GM10266 (cell line): ENCODE measurements around the gene MRPL44.
"Not testable (repeated sequence)": the region's sequence is repeated elsewhere in the genome, so short reads cannot be mapped to it uniquely, and the experiment has no call there.

Experiments
- DNase-seq: peaks from one replicate; pipeline ENCODE4 v3.0.0; 2012; ENCODE audit errors: extremely low spot score
- TF ChIP-seq, protein P1 (sequence below): IDR thresholded peaks from 2 replicates; pipeline ENCODE4 v1.5.1; 2012; ENCODE audit warnings: mild to moderate bottlenecking, low read depth; ENCODE audit not compliant: control insufficient read depth, insufficient read depth; ENCODE audit errors: missing control alignments

The MRPL44 gene

GRCh38 chr2:223996391-223996790, 39.1 kb downstream of the MRPL44 start:
- TF ChIP-seq, protein P1, sequence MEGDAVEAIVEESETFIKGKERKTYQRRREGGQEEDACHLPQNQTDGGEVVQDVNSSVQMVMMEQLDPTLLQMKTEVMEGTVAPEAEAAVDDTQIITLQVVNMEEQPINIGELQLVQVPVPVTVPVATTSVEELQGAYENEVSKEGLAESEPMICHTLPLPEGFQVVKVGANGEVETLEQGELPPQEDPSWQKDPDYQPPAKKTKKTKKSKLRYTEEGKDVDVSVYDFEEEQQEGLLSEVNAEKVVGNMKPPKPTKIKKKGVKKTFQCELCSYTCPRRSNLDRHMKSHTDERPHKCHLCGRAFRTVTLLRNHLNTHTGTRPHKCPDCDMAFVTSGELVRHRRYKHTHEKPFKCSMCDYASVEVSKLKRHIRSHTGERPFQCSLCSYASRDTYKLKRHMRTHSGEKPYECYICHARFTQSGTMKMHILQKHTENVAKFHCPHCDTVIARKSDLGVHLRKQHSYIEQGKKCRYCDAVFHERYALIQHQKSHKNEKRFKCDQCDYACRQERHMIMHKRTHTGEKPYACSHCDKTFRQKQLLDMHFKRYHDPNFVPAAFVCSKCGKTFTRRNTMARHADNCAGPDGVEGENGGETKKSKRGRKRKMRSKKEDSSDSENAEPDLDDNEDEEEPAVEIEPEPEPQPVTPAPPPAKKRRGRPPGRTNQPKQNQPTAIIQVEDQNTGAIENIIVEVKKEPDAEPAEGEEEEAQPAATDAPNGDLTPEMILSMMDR: no peak
- no peak for DNase-seq

- TF ChIP-seq, protein P1: no peak
- DNase-seq: no peak
Observed at GRCh38 chr2:223997938-223998337, 40.7 kb downstream of the MRPL44 start.

DNA sequence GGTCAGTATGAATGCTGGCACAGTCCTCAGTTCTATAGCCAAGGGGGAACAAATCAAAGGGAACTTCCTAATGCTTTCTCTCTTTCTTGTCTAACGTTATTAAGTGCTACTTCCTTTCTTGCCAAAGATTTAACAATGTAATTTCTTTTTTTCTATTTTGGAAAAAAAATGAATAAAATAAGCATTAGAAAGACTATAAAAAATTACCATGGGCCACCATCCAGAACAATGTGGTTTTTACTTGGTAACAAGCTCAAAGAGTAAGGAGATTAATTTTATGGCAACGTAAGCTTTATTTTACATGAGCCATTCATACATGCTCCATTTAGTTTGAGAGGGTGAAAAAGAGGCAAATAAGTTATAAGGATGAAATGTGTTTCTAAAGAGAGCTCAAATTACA, 41.7 kb downstream of the MRPL44 start:
- DNase-seq: no peak
- TF ChIP-seq, protein P1: no peak

DNA sequence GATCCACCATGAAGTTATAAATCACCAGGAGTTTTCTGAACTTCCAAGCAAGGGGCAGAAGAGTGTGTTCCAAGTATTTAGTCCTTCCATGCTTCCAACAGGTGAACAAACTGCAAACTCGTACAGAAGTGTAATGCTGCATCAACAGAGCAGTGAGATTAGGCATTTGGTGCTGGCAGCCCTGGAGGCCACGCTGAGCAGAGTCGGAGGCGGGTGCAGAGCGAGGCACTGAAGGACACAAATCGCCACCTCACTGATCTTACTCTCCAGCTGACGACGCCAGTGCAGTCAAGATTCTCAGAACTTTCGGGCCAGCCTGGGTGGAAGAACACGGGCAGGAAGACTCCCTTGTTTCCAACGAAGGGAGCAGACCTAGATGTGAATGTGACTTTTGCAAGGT, 42.6 kb downstream of the MRPL44 start:
- TF ChIP-seq, protein P1: no peak
- DNase-seq: no peak

- not testable (repeated sequence) for DNase-seq
Observed at GRCh38 chr2:224000662-224001061, 43.4 kb downstream of the MRPL44 start.

DNA sequence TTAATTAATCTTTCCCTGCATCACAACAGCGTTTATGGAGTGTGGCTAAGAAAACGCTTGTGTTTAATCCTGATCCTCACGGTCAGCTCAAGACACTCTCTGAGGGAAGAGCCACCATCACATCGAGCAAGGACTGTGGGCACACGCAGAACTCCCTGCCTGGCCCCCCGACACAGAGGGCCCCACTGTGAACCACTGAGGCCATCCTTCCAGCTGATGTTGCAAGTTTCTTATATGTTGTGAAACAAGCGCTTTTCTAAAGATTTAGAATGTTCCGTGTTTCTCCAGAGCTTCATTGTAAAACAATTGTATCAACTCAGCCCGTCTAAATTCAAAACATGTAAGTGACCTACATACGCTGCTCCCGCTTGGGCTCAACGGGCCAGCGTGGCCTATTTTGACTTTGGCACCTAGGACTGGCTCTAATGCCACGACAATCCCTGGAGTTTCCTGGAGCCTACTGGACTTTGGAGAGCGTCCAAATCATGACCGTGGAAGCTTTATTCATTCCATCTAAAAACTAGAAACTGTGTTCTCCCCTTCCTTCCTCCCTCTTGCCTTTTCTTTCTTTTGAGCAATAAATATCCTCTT, 46.9 kb downstream of the MRPL44 start:
- no peak for DNase-seq
- TF ChIP-seq, protein P1: no peak

- DNase-seq: no peak
- TF ChIP-seq, protein P1: no peak
Observed at GRCh38 chr2:224008702-224009261, 51.5 kb downstream of the MRPL44 start.

GRCh38 chr2:224009605-224010315, 52.5 kb downstream of the MRPL44 start:
- TF ChIP-seq, protein P1: no peak
- no peak for DNase-seq
